CD4-positive, alpha-beta memory T cell (primary cell): ENCODE results near the gene TAOK2. TPM values are rescaled to one million over a fixed set of nuclear protein-coding genes. Genes with fewer than 3 reads are reported as not detected.

Experiments
- CTCF ChIA-PET: fragments of 350-600 bp; sonication (Branson Sonifier 250); formaldehyde crosslinking; loops from one replicate; lab custom pipeline; 2021; ENCODE audit warnings: inconsistent platforms; ENCODE audit not compliant: partially characterized antibody; lab: Charles Lee
- POLR2A ChIA-PET: fragments of 350-600 bp; sonication (Branson Sonifier 250); formaldehyde crosslinking; loops from one replicate; lab custom pipeline; 2021; ENCODE audit not compliant: partially characterized antibody; lab: Charles Lee
- DNase-seq, 5 donors: peaks; one replicate each; pipeline versions ENCODE4 v3.0.0 to v3.0.0-alpha.2; 2020 to 2022; ENCODE audit warnings: mixed read lengths in 1 of 5
- H3K27ac ChIP-seq: one replicate; pipeline ENCODE4 v1.7.0; 2013; ENCODE audit warnings: low read depth, low read length
- H3K27me3 ChIP-seq: 2 replicates; pipeline ENCODE4 v1.7.0; 2013; ENCODE audit warnings: mild to moderate bottlenecking, low read length, moderate library complexity; ENCODE audit not compliant: insufficient read depth
- H3K36me3 ChIP-seq: 2 replicates; pipeline ENCODE4 v1.7.0; 2013; ENCODE audit warnings: mild to moderate bottlenecking, low read length, moderate library complexity; ENCODE audit not compliant: insufficient read depth
- H3K4me1 ChIP-seq: 2 replicates; pipeline ENCODE4 v1.7.0; 2013; ENCODE audit warnings: mild to moderate bottlenecking, low read length, moderate library complexity; ENCODE audit not compliant: insufficient read depth
- H3K4me3 ChIP-seq, 2 donors: one replicate each; pipeline ENCODE4 v1.7.0; 2013; ENCODE audit warnings: low read length in 2 of 2, mild to moderate bottlenecking in 1 of 2
- H3K9me3 ChIP-seq, 2 donors: one replicate each; pipeline ENCODE4 v1.7.0; 2013; ENCODE audit warnings: low read length in 2 of 2, control low read depth in 1 of 2; ENCODE audit not compliant: control insufficient read depth in 1 of 2
- H3K27ac Mint-ChIP-seq, 7 donors: one replicate each; pipeline ENCODE4 v1.8.0; 2020 to 2021; ENCODE audit warnings: mixed read lengths in 7 of 7, mild to moderate bottlenecking in 6 of 7, inconsistent platforms in 3 of 7, moderate library complexity in 3 of 7
- H3K27me3 Mint-ChIP-seq, 2 donors: one replicate each; pipeline ENCODE4 v1.8.0; 2020 to 2021; ENCODE audit warnings: mixed read lengths in 2 of 2
- H3K36me3 Mint-ChIP-seq, 2 donors: one replicate each; pipeline ENCODE4 v1.8.0; 2020 to 2021; ENCODE audit warnings: mixed read lengths in 2 of 2, inconsistent platforms in 1 of 2, mild to moderate bottlenecking in 1 of 2
- H3K4me1 Mint-ChIP-seq, 4 donors: one replicate each; pipeline ENCODE4 v1.8.0; 2020 to 2021; ENCODE audit warnings: mixed read lengths in 4 of 4, mild to moderate bottlenecking in 1 of 4
- H3K4me3 Mint-ChIP-seq, 8 donors: one replicate each; pipeline ENCODE4 v1.8.0; 2020 to 2021; ENCODE audit warnings: mixed read lengths in 8 of 8, mild to moderate bottlenecking in 7 of 8, moderate library complexity in 6 of 8, inconsistent platforms in 3 of 8
- H3K9me3 Mint-ChIP-seq, 8 donors: one replicate each; pipeline ENCODE4 v1.8.0; 2020 to 2021; ENCODE audit warnings: mixed read lengths in 8 of 8, mild to moderate bottlenecking in 5 of 8, inconsistent platforms in 3 of 8, moderate library complexity in 1 of 8
- intact Hi-C: fragments of 100-400 bp; cut with micrococcal nuclease; formaldehyde crosslinking; loops from one replicate; pipeline ENCODE4 v1.15.1; 2023
- polyA plus RNA-seq, 2 donors: library from polyadenylated mRNA; unstranded; fragments of 300-500 nt; fragmentation: Illumina TruSeq; gene quantifications; one replicate each; pipeline ENCODE4 v1.2.3, GENCODE V29; 2021
- total RNA-seq, 2 experiments: library from RNA; stranded (reverse); gene quantifications; one replicate each; pipeline ENCODE4 v1.2.3, GENCODE V29; 2021

TAOK2 gene
- total and polyA plus RNA-seq, 4 experiments from 2014 or later: 1.7 to 56.0 (median 31.0) TPM

DNA sequence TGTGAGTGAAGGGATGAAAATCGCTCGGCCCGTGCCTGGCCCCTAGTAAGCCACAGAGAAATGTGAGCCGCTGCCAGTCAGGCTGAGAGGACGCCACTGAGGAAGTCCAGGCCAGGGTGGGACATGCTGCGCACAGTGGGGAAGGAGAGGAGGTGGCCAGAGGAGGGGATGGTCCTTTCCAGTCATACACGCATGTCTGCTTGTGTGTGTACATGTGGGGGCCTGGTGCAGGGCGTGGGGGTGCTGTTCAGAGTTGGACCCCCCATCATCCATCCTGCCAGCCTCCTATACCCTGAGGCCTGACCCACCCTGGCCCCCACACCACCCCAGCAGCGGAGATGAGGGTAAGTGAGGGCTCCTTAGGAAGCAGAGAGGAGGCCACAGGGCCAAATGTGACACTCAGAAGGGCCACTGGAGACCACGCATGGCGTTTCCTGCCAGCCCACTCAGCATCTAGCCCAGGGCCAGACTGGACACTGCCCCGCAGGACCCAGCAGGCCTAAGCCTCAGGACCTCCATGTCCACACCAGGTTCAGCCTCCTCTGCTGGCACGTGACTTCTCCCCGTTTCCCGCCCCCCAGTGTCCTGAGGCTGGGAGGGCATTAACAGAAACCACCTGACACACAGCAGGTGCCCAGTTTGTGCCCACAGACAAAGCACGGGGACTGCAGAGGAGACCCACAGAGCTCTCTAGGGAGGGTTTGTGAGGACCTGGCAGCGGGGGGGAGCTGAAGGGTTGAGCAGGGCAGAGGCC, 30.2 kb downstream of the TAOK2 start:
- no peak overlapping the region for H3K27ac ChIP-seq
- Mint-ChIP-seq H3K27ac (no peak overlapping the region), H3K27me3 (peaks cover 0 to 5% of the 10 kb centered on the region in 2 donors), H3K9me3 (no peaks in the 10 kb centered on the region), H3K4me3 (no peak overlapping the region), H3K36me3 (peaks cover 8 to 27% of the 10 kb centered on the region in 2 donors), H3K4me1 (peaks cover 1 to 15% (median 8%) of the 10 kb centered on the region in 4 donors)
- ChIA-PET CTCF (interaction anchor here (1.0 to 3.2 kb wide), 3 partner anchors 7 to 305 kb away, joined by 3 to 16 read pairs (median 13); partner anchors contain the start of gene INO80E), POLR2A (interaction anchor here (0.9 to 1.8 kb wide), 3 partner anchors 8 to 196 kb away, joined by 3 to 6 read pairs (median 4); partner anchors contain the start of genes HIRIP3, INO80E and KCTD13)
- H3K9me3 ChIP-seq: no peaks in the 10 kb centered on the region
- peaks cover 4% of the 10 kb centered on the region for H3K36me3 ChIP-seq
- intact Hi-C loops: loop anchor here (2.0 kb wide), 1 partner anchor 303 kb away; no protein-coding TSS in a partner anchor
- H3K27me3 ChIP-seq: no peaks in the 10 kb centered on the region
- no peaks in the 10 kb centered on the region for H3K4me1 ChIP-seq
- no peak overlapping the region for H3K4me3 ChIP-seq
- no peak for DNase-seq

DNA sequence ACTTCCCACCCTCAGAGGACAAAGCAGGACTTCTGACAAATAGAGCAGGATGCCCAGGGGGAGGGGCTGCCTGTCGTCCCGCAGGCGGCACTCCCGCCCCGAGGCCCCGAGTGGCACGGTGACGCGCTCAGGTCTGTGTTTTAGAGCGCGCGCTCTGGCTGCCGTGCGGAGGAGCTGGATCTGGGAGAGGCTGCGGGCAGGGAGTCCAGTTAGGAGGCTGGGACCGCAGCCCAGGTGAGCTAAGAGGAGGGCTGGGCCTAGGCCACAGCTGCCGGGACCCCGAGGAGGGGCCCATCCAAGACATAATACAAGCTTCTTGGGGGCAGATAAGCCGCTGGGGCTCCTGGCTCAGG, 30.7 kb downstream of the TAOK2 start:
- Histone ChIP-seq H3K9me3 (no peaks in the 10 kb centered on the region), H3K4me1 (no peaks in the 10 kb centered on the region), H3K27me3 (no peaks in the 10 kb centered on the region), H3K36me3 (peaks cover 4% of the 10 kb centered on the region), H3K27ac (no peak overlapping the region), H3K4me3 (no peak overlapping the region)
- peaks cover 8 to 22% of the 10 kb centered on the region in 2 donors for H3K36me3 Mint-ChIP-seq
- peaks cover 0 to 9% of the 10 kb centered on the region in 2 donors for H3K27me3 Mint-ChIP-seq
- H3K27ac Mint-ChIP-seq: no peak overlapping the region
- DNase-seq: no peak
- H3K4me1 Mint-ChIP-seq: peaks cover 1 to 10% (median 6%) of the 10 kb centered on the region in 4 donors
- POLR2A ChIA-PET: interaction anchor here (0.9 to 1.8 kb wide), 3 partner anchors 8 to 197 kb away, joined by 3 to 6 read pairs (median 4); partner anchors contain the start of genes HIRIP3, INO80E and KCTD13
- H3K4me3 Mint-ChIP-seq: no peak overlapping the region
- CTCF ChIA-PET: interaction anchor here (0.7 to 3.2 kb wide), 5 partner anchors 8 to 356 kb away, joined by 3 to 16 read pairs (median 10); partner anchors contain the start of gene INO80E
- no peaks in the 10 kb centered on the region for H3K9me3 Mint-ChIP-seq
- intact Hi-C loops: loop anchor here (2.0 kb wide), 1 partner anchor 304 kb away; no protein-coding TSS in a partner anchor

DNA sequence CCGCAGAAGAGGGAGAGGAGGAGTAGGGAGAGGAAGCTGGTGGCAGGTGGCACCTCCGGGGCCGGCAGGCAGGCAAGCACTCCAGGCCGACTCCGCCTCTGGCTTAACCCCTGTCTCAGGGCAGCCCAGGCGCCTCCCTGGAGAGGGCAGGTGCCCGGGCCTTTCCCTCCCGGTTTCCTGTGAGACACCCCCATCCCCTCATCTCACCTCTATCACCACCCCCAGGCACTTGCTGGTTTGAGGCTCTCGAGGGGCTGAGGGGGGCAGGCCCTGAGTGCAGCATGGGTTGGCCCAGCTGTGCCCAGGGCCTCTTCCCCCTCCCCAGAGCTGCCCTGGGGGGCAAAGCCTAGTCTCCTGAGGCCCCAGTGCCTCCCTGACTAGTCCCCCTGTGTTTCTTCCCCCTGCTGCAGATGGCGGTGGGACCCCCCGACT, 31.2 kb downstream of the TAOK2 start:
- peaks cover 8 to 18% of the 10 kb centered on the region in 2 donors for H3K36me3 Mint-ChIP-seq
- Histone ChIP-seq H3K27ac (no peak overlapping the region), H3K4me3 (no peak overlapping the region), H3K27me3 (no peaks in the 10 kb centered on the region), H3K36me3 (peaks cover 4% of the 10 kb centered on the region), H3K9me3 (no peaks in the 10 kb centered on the region), H3K4me1 (no peaks in the 10 kb centered on the region)
- peaks cover 0 to 11% of the 10 kb centered on the region in 2 donors for H3K27me3 Mint-ChIP-seq
- intact Hi-C loops: loop anchor here (1.0 to 2.0 kb wide), 2 partner anchors 304 to 313 kb away; no protein-coding TSS in a partner anchor
- H3K9me3 Mint-ChIP-seq: no peaks in the 10 kb centered on the region
- CTCF ChIA-PET: interaction anchor here (0.7 to 3.2 kb wide), 9 partner anchors 8 to 357 kb away, joined by 3 to 16 read pairs (median 5); partner anchors contain the start of genes INO80E and TLCD3B
- DNase-seq: no peak
- H3K4me3 Mint-ChIP-seq: no peak overlapping the region
- POLR2A ChIA-PET: interaction anchor here (0.9 to 1.8 kb wide), 7 partner anchors 9 to 313 kb away, joined by 3 to 6 read pairs (median 3); partner anchors contain the start of genes HIRIP3, INO80E and KCTD13
- no peak overlapping the region for H3K27ac Mint-ChIP-seq
- peaks cover 0 to 6% (median 3%) of the 10 kb centered on the region in 4 donors for H3K4me1 Mint-ChIP-seq

DNA sequence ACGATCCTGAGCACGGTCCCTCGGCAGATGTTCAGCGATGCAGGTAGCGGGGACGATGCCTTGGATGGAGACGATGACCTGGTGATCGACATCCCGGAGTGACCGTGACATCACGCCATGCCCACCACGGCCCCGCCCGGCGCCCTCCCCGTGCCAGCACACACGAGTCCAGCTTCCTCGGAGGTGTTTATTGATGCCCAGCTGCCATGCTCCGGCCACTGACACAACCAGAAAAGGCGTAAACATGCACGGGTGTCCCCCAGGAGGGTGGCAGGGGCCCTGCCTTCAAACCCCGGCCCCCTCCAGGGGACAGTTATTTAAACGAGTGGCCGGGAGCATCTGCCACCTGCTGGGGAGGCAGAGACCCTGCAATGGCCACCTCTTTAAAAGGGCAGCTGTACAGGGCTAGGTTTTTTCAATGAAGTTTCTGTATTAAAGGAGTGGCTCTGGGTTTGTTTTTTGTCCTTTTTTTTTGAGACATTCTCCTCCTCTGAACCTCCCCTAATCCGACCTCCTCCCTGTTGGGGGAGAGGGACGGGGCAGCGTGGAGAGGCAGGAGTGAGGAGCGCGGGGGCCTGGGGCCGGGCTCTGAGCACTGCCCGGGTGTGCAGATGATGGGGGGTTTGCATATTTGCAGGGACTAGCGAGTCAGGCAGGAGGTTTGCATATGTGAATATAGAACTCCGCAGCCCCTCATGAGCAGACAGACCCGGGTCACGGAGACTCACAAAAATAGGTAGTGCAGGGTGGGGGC, 31.9 kb downstream of the TAOK2 start:
- H3K27ac Mint-ChIP-seq: no peak overlapping the region
- CTCF ChIA-PET: interaction anchor here (0.8 to 3.2 kb wide), 9 partner anchors 9 to 326 kb away, joined by 3 to 16 read pairs (median 5); partner anchors contain the start of genes INO80E and TLCD3B
- no peaks in the 10 kb centered on the region for H3K9me3 Mint-ChIP-seq
- POLR2A ChIA-PET: interaction anchor here (0.7 to 1.5 kb wide), 9 partner anchors 9 to 329 kb away, joined by 3 to 4 read pairs (median 3); partner anchors contain the start of gene INO80E
- intact Hi-C loops: loop anchor here (1.0 to 2.0 kb wide), 2 partner anchors 305 to 313 kb away; no protein-coding TSS in a partner anchor
- Histone ChIP-seq H3K9me3 (no peaks in the 10 kb centered on the region), H3K27me3 (peaks cover 6% of the 10 kb centered on the region), H3K4me3 (no peak overlapping the region), H3K4me1 (peaks cover 5% of the 10 kb centered on the region), H3K27ac (no peak overlapping the region), H3K36me3 (peaks cover 4% of the 10 kb centered on the region)
- peaks cover 2 to 11% of the 10 kb centered on the region in 2 donors for H3K27me3 Mint-ChIP-seq
- no peak overlapping the region for H3K4me3 Mint-ChIP-seq
- peak in 4 of 5 donors; percentile 39 to 48 (median 44) for DNase-seq
- H3K36me3 Mint-ChIP-seq: peaks cover 8 to 16% of the 10 kb centered on the region in 2 donors
- peaks cover 2 to 5% (median 4%) of the 10 kb centered on the region in 4 donors for H3K4me1 Mint-ChIP-seq

DNA sequence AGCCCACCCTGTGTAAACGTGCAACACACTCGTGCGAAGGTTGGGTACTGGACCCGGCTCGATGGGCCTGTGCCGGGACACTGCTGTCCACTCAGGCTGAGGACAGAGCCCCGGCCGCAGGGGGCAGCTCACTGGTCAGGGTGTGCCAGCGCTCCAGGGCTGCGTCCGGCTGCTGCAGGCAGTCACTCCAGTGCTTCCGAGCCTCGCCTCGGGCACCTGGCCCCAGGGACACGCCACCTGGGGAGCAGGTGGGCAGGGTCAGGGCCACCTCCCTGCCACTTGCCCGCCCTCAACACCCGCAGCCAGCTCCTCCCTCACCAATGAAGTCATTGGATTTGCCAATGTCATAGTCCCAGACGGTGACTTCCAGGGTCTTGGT, 32.4 kb downstream of the TAOK2 start:
- Histone ChIP-seq H3K36me3 (peaks cover 4% of the 10 kb centered on the region), H3K9me3 (no peaks in the 10 kb centered on the region), H3K4me1 (peaks cover 7% of the 10 kb centered on the region), H3K27ac (no peak overlapping the region), H3K4me3 (no peak overlapping the region), H3K27me3 (peaks cover 7% of the 10 kb centered on the region)
- Mint-ChIP-seq H3K4me1 (peaks cover 3 to 5% (median 4%) of the 10 kb centered on the region in 4 donors), H3K9me3 (no peaks in the 10 kb centered on the region), H3K27me3 (peaks cover 3 to 11% of the 10 kb centered on the region in 2 donors), H3K4me3 (no peak overlapping the region), H3K36me3 (peaks cover 8 to 16% of the 10 kb centered on the region in 2 donors), H3K27ac (no peak overlapping the region)
- intact Hi-C loops: no loop called here
- CTCF ChIA-PET: interaction anchor here (1.1 to 3.2 kb wide), 8 partner anchors 9 to 315 kb away, joined by 3 to 16 read pairs (median 6); partner anchors contain the start of genes INO80E and TLCD3B
- POLR2A ChIA-PET: interaction anchor here (0.5 to 1.5 kb wide), 9 partner anchors 10 to 330 kb away, joined by 3 to 4 read pairs (median 3); partner anchors contain the start of gene INO80E
- DNase-seq: no peak

DNA sequence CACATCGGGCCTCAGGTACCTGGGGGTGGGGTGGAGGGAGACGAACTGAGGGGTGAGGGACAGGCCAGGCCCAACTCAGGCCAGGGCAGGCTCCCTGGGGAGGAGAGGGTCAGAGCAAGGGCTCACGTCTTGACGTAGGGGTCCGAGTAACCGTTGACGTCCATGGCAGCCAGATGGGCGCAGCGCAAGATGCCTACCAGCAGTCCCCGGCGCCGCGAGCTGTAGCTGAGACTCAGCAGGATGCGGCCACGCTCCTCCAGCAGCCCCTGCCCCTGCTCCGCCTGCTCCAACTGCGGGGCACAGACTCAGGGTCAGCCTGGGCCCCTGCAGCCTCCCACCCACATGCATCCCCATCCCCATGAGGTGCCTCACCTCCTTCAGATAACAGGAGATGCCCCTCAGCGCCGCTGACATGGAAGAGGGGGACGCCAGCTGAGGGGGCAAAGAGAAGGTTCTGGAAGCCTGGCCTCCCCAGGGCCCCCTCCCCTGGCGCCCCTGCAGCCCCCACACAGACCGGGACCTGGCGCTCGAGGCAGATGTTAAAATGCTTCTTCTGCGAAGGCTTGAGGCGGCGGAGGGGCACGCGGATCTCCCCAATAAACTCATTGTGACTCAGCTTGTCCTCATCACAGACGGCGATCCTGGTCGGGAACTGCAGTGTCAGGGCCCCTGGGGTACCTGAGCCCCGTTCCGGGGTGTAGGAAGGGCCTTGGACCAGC, 33.1 kb downstream of the TAOK2 start:
- Histone ChIP-seq H3K27ac (no peak overlapping the region), H3K4me1 (peaks cover 7% of the 10 kb centered on the region), H3K36me3 (peaks cover 2% of the 10 kb centered on the region), H3K4me3 (no peak overlapping the region), H3K9me3 (no peaks in the 10 kb centered on the region), H3K27me3 (peaks cover 7% of the 10 kb centered on the region)
- no peaks in the 10 kb centered on the region for H3K9me3 Mint-ChIP-seq
- no peak for DNase-seq
- no peak overlapping the region for H3K4me3 Mint-ChIP-seq
- peaks cover 3 to 13% of the 10 kb centered on the region in 2 donors for H3K27me3 Mint-ChIP-seq
- peaks cover 6 to 14% of the 10 kb centered on the region in 2 donors for H3K36me3 Mint-ChIP-seq
- ChIA-PET CTCF (interaction anchor here (1.1 to 3.2 kb wide), 6 partner anchors 10 to 315 kb away, joined by 3 to 16 read pairs (median 8); partner anchors contain the start of genes INO80E and TLCD3B), POLR2A (interaction anchor here (0.5 to 1.2 kb wide), 2 partner anchors 330 to 331 kb away, joined by 3 to 4 read pairs; no protein-coding TSS in a partner anchor)
- H3K4me1 Mint-ChIP-seq: peaks cover 3 to 7% (median 4%) of the 10 kb centered on the region in 4 donors
- intact Hi-C loops: no loop called here
- H3K27ac Mint-ChIP-seq: no peak overlapping the region
